ENCODE data around the gene LRRC27.

LRRC27 gene

DNA sequence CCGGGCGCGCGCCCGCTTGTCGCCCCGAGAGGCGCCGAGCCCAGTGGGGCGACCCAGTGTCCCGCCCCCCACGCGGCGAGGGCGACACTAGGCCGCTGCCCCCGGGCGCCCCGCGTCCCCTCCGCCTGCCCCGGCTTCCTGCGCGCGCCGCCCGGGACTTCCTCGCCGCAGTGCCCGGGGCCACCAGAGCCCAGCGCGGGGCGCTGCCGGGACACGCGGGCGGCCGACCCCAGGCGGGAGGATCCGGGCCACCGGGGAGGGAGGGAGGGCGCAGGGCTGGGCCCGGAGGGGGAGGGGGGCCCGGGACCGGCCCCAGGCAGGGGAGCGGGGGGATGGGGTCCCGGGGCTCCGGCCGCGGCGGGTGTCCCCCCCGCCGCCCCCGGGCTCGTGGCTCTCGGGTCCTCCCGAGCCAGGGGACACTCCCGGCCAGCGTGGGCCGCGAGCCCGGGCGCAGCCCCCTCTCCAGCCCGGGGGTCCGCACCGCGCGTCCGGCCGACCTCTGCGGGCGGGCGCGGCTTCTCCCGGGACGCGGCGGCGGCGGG lies 64.6 kb downstream of the LRRC27 start:
- TF ChIP-seq, protein P1, sequence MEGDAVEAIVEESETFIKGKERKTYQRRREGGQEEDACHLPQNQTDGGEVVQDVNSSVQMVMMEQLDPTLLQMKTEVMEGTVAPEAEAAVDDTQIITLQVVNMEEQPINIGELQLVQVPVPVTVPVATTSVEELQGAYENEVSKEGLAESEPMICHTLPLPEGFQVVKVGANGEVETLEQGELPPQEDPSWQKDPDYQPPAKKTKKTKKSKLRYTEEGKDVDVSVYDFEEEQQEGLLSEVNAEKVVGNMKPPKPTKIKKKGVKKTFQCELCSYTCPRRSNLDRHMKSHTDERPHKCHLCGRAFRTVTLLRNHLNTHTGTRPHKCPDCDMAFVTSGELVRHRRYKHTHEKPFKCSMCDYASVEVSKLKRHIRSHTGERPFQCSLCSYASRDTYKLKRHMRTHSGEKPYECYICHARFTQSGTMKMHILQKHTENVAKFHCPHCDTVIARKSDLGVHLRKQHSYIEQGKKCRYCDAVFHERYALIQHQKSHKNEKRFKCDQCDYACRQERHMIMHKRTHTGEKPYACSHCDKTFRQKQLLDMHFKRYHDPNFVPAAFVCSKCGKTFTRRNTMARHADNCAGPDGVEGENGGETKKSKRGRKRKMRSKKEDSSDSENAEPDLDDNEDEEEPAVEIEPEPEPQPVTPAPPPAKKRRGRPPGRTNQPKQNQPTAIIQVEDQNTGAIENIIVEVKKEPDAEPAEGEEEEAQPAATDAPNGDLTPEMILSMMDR (conservative IDR thresholded peaks at IDR 0.05; ENCODE audit: low read depth, low read length): no peak
- DNase-seq (ENCODE audit: low read depth): peak; percentile 25
- peak overlapping the region; percentile 67 for H3K4me3 ChIP-seq (ENCODE audit: low read depth, low read length)

DNA sequence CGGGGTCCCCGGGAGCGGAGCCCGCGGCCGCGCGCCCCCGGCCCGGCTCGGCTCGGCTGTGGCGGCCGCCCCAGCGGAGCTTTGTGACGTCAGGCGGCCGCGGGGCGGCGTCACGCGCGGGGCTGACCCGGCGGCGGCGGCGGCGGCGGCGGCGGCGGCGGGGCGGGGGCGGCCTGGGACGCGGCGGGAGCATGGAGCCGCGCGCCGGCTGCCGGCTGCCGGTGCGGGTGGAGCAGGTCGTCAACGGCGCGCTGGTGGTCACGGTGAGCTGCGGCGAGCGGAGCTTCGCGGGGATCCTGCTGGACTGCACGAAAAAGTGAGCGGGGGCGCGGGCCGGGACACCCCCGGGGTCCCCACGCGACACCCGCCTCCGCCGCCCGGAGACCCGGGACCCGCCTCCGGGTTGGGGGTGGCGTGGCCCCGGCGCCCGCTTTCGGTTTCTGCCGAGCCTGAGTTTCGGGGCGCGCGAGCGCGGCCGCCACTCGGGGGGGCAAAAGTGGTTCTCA lies 65.1 kb downstream of the LRRC27 start, which contains the start of gene PWWP2B:
TSS of gene PWWP2B (plus strand) at position 165 of the 506 bp plus-strand sequence. CDS start at position 192, 27 bp downstream.
- no peak for DNase-seq (ENCODE audit: low read depth)
- TF ChIP-seq, protein P1 (conservative IDR thresholded peaks at IDR 0.05; ENCODE audit: low read depth, low read length): no peak
- H3K4me3 ChIP-seq (ENCODE audit: low read depth, low read length): peak within 1 kb of the TSS; percentile 67

DNA sequence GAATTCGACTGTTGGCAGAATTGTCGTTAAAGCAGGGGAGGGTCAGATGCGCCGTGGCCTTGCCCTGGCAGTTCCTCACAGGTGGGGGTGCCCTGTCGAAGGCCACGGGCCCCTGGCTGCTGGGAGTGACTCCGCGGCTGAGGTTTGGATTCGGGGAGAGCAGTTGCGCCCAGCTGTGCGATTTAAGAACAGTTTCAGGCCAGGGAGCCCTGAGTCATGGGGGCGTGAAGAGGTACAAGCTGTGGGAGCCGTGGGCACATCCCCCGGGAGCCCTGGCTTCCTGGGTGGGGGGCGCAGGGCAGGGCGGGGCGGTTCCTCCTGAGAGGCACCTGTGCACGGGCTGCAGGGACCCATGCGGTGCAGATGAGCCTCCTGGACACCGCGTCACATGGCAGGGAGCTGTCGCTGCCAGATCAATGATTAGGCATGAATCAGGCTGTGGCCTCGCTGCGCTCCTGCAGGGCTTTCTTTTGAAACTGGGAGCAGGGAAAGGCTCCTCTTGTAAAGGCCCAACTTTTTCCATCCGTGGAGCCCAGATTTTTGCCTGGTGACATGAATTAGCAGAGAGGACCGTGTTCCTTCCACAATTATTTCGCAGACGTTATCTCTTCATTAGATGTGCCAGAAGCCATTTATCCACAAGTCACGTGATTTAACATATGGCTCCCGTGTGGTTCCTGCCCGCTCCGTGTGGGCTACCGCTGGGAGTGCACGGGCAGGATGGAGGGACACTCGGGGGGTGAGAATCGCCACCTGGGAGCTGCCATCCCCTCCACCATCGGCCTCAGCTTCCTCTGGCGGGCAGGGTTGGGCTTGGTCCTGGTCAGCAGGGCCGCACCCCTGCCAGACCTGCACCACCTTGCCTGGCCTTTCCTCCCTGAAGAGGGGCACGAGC lies 65.9 kb downstream of the LRRC27 start:
- peak overlapping the region; percentile 67 for H3K4me3 ChIP-seq (ENCODE audit: low read depth, low read length)
- DNase-seq (ENCODE audit: low read depth): peak; percentile 28
- TF ChIP-seq, protein P1 (conservative IDR thresholded peaks at IDR 0.05; ENCODE audit: low read depth, low read length): no peak

DNA sequence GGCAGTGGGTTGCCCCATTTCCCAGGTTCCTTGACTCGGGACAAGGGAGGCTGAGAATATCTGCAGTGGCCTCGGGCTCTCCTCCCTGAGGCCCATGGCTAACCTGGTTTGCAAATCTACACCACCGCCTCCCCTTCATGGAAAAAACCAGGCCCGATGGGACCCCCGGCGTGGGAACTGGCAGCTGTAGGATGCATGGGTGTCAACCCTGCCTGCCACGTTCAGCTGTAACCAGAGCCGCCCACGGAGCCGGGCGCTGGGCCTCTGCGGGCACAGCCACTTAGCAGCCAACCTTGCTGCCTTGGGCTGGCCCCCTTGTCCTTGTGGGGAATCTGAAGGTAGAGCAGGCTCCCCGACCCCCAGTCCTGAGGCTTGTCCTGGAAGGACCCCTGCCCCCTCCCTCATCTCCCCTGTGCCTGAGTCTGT lies 66.6 kb downstream of the LRRC27 start:
- no peak for DNase-seq (ENCODE audit: low read depth)
- TF ChIP-seq, protein P1 (conservative IDR thresholded peaks at IDR 0.05; ENCODE audit: low read depth, low read length): no peak
- no peak overlapping the region for H3K4me3 ChIP-seq (ENCODE audit: low read depth, low read length)

DNA sequence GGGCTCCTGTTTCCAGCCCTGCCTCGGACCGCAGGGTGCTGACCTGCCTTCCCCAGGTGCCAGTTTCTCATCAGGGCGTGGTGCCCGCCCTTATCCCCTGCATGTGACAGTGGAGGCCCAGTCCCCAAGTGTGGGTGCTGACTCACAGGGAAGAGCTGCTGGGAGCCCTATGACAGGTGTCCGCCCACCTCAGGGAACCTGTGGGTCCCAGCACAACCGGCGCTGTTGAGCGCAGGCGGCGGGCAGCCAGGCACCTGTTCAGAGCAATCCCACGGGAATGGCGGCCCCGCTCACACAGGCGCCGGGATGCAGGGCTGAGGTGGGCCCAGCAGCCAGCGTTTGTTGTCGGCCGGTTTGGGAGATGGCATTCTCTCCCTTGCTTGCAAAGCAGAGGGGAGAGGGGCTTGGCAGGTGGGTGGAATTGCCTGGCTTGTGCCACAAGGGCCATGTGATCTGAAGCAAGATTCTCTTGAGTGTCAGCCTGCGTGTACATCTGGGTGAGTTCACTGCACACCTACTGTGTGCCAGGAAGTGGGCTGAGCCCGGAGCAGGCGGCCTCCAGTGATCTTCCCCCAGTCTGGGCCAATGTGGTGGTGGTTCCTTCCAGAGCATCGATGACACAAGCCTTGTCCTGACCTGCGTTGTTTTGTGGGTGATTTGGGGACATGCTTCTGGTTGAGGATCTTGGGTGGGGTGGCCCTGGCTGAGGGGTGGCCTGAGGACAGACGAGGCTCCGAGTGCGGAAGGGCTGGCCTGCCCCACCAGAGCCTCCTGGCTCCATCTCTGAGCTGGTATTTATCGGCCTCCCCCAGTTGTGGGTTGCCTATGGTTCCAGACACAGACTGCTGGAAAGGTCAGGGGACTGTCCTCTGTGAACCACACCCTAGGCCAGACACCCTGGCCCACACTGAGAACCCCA lies 67.4 kb downstream of the LRRC27 start:
- DNase-seq (ENCODE audit: low read depth): no peak
- H3K4me3 ChIP-seq (ENCODE audit: low read depth, low read length): no peak overlapping the region
- TF ChIP-seq, protein P1 (conservative IDR thresholded peaks at IDR 0.05; ENCODE audit: low read depth, low read length): no peak

DNA sequence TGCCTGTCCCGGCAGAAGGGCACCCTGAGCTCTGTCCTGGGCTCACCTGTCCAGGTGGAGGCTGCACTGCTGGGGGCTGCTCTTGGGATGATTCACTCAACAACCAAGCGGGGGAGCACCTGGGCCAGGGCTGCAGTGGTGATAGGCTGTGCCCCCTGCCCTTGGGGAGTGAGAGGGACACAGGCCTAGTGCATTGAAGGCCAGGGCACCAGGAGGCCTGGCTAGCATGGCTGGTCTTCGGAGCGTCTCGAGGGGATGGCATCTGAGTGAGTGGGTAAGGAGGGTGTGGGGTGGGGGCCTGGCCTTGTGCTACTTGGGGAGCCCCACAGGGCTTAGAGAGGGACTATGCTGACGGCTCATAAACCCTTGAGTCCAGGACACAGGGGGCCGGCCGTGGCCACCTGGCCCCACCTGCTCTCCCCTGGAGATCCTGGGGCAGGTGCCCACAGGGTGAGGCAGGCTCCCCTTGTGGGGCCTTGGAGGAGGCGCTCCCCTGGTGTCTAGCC lies 68.1 kb downstream of the LRRC27 start:
- TF ChIP-seq, protein P1 (conservative IDR thresholded peaks at IDR 0.05; ENCODE audit: low read depth, low read length): no peak
- no peak for DNase-seq (ENCODE audit: low read depth)
- no peak overlapping the region for H3K4me3 ChIP-seq (ENCODE audit: low read depth, low read length)

Measured in choroid plexus epithelial cell (primary cell).